ENCODE data around the gene SMTNL2.

Gene SMTNL2

GRCh38 chr17:4573115-4573514 lies 11.2 kb upstream of the SMTNL2 start:
- H3K27ac ChIP-seq (ENCODE audit: low read length, poor library complexity, severe bottlenecking): no peak overlapping the region
- 92% methylated on average over 3 of the region's 4 CpGs for WGBS

GRCh38 chr17:4573669-4574068 lies 10.7 kb upstream of the SMTNL2 start:
- WGBS: 69% methylated on average over 6 of the region's 7 CpGs
- Histone ChIP-seq H3K79me1 (replicated peaks; ENCODE audit: low read length, poor library complexity, severe bottlenecking) (no peaks in the 10 kb centered on the region), H3K23ac (ENCODE audit: low read length in 2 of 2) (no peak overlapping the region), H3K9me3 (ENCODE audit: control insufficient read depth, low read length) (no peaks in the 10 kb centered on the region), H4K8ac (ENCODE audit: low read length) (no peak overlapping the region), H4K91ac (ENCODE audit: low read length) (no peak overlapping the region), H3K4me2 (ENCODE audit: low read length, poor library complexity, severe bottlenecking) (no peak overlapping the region), H3K36me3 (ENCODE audit: control insufficient read depth in 1 of 2, insufficient read depth in 2 of 2, low read depth in 1 of 2, low read length in 2 of 2) (no peaks in the 10 kb centered on the region), H3K4ac (ENCODE audit: low read depth in 1 of 2, low read length in 2 of 2) (no peak overlapping the region), H2AFZ (ENCODE audit: low read depth, low read length) (no peak overlapping the region), H3K18ac (ENCODE audit: low read depth in 1 of 2, low read length in 2 of 2) (no peak overlapping the region), H3K4me1 (ENCODE audit: control insufficient read depth, insufficient read depth, low read depth, low read length) (peaks cover 10% of the 10 kb centered on the region), H3K14ac (ENCODE audit: low read length in 2 of 2) (peak overlapping the region in 1 of 2 experiments; percentile 89), H3K27me3 (ENCODE audit: control insufficient read depth in 1 of 2, insufficient read depth in 1 of 2, low read length in 2 of 2) (peaks cover 42 to 47% of the 10 kb centered on the region in 2 experiments), H3K27ac (ENCODE audit: low read length, poor library complexity, severe bottlenecking) (no peak overlapping the region), H3K9ac (ENCODE audit: low read length) (no peak overlapping the region), H2BK15ac (ENCODE audit: low read depth, poor library complexity, severe bottlenecking) (no peak overlapping the region), H2AK5ac (ENCODE audit: low read length, severe bottlenecking) (no peak overlapping the region), H2BK5ac (ENCODE audit: low read depth, low read length, poor library complexity, severe bottlenecking) (no peak overlapping the region), H2BK12ac (ENCODE audit: low read length in 2 of 2) (no peak overlapping the region), H3K4me3 (ENCODE audit: insufficient read depth in 1 of 2, low read depth in 1 of 2, low read length in 2 of 2) (no peak overlapping the region), H2BK120ac (ENCODE audit: low read depth, low read length) (no peak overlapping the region)
- DNase-seq: peak; percentile 39

More at GRCh38 chr17:4573115-4573514, 11.2 kb upstream of the SMTNL2 start:
- Histone ChIP-seq H3K4me3 (ENCODE audit: insufficient read depth in 1 of 2, low read depth in 1 of 2, low read length in 2 of 2) (no peak overlapping the region), H3K27me3 (ENCODE audit: control insufficient read depth in 1 of 2, insufficient read depth in 1 of 2, low read length in 2 of 2) (peaks cover 42 to 47% of the 10 kb centered on the region in 2 experiments), H2BK120ac (ENCODE audit: low read depth, low read length) (no peak overlapping the region), H3K36me3 (ENCODE audit: control insufficient read depth in 1 of 2, insufficient read depth in 2 of 2, low read depth in 1 of 2, low read length in 2 of 2) (no peaks in the 10 kb centered on the region), H4K8ac (ENCODE audit: low read length) (no peak overlapping the region), H3K23ac (ENCODE audit: low read length in 2 of 2) (no peak overlapping the region), H2BK15ac (ENCODE audit: low read depth, poor library complexity, severe bottlenecking) (no peak overlapping the region), H3K9me3 (ENCODE audit: control insufficient read depth, low read length) (no peaks in the 10 kb centered on the region), H2BK12ac (ENCODE audit: low read length in 2 of 2) (no peak overlapping the region), H3K14ac (ENCODE audit: low read length in 2 of 2) (no peak overlapping the region), H2AK5ac (ENCODE audit: low read length, severe bottlenecking) (no peak overlapping the region), H3K4me1 (ENCODE audit: control insufficient read depth, insufficient read depth, low read depth, low read length) (peaks cover 10% of the 10 kb centered on the region), H3K18ac (ENCODE audit: low read depth in 1 of 2, low read length in 2 of 2) (no peak overlapping the region), H3K9ac (ENCODE audit: low read length) (no peak overlapping the region), H3K4ac (ENCODE audit: low read depth in 1 of 2, low read length in 2 of 2) (no peak overlapping the region), H4K91ac (ENCODE audit: low read length) (no peak overlapping the region), H3K4me2 (ENCODE audit: low read length, poor library complexity, severe bottlenecking) (no peak overlapping the region), H3K79me1 (replicated peaks; ENCODE audit: low read length, poor library complexity, severe bottlenecking) (no peaks in the 10 kb centered on the region), H2AFZ (ENCODE audit: low read depth, low read length) (no peak overlapping the region), H2BK5ac (ENCODE audit: low read depth, low read length, poor library complexity, severe bottlenecking) (no peak overlapping the region)
- no peak for DNase-seq

- no peak for DNase-seq
- no peak overlapping the region for H2BK12ac ChIP-seq (ENCODE audit: low read length in 2 of 2)
- H2AK5ac ChIP-seq (ENCODE audit: low read length, severe bottlenecking): no peak overlapping the region
- H4K91ac ChIP-seq (ENCODE audit: low read length): no peak overlapping the region
- no peaks in the 10 kb centered on the region for H3K79me1 ChIP-seq (replicated peaks; ENCODE audit: low read length, poor library complexity, severe bottlenecking)
- no peaks in the 10 kb centered on the region for H3K9me3 ChIP-seq (ENCODE audit: control insufficient read depth, low read length)
- H3K4me1 ChIP-seq (ENCODE audit: control insufficient read depth, insufficient read depth, low read depth, low read length): peaks cover 10% of the 10 kb centered on the region
- peaks cover 42 to 48% of the 10 kb centered on the region in 2 experiments for H3K27me3 ChIP-seq (ENCODE audit: control insufficient read depth in 1 of 2, insufficient read depth in 1 of 2, low read length in 2 of 2)
- no peak overlapping the region for H3K27ac ChIP-seq (ENCODE audit: low read length, poor library complexity, severe bottlenecking)
- H2AFZ ChIP-seq (ENCODE audit: low read depth, low read length): no peak overlapping the region
- no peak overlapping the region for H2BK15ac ChIP-seq (ENCODE audit: low read depth, poor library complexity, severe bottlenecking)
- H3K23ac ChIP-seq (ENCODE audit: low read length in 2 of 2): no peak overlapping the region
- no peak overlapping the region for H3K4me3 ChIP-seq (ENCODE audit: insufficient read depth in 1 of 2, low read depth in 1 of 2, low read length in 2 of 2)
- no peak overlapping the region for H3K4me2 ChIP-seq (ENCODE audit: low read length, poor library complexity, severe bottlenecking)
- WGBS: 91% methylated on average over 8 of the region's 9 CpGs
- no peak overlapping the region for H3K18ac ChIP-seq (ENCODE audit: low read depth in 1 of 2, low read length in 2 of 2)
- no peak overlapping the region for H3K9ac ChIP-seq (ENCODE audit: low read length)
- no peaks in the 10 kb centered on the region for H3K36me3 ChIP-seq (ENCODE audit: control insufficient read depth in 1 of 2, insufficient read depth in 2 of 2, low read depth in 1 of 2, low read length in 2 of 2)
- H4K8ac ChIP-seq (ENCODE audit: low read length): no peak overlapping the region
- H2BK120ac ChIP-seq (ENCODE audit: low read depth, low read length): no peak overlapping the region
- H3K4ac ChIP-seq (ENCODE audit: low read depth in 1 of 2, low read length in 2 of 2): no peak overlapping the region
- no peak overlapping the region for H2BK5ac ChIP-seq (ENCODE audit: low read depth, low read length, poor library complexity, severe bottlenecking)
- no peak overlapping the region for H3K14ac ChIP-seq (ENCODE audit: low read length in 2 of 2)
These were observed 9.8 kb upstream of the SMTNL2 start for GRCh38 chr17:4574448-4575045.

- WGBS: 65% methylated on average over 6 of the region's 6 CpGs
- Histone ChIP-seq H3K4me1 (ENCODE audit: control insufficient read depth, insufficient read depth, low read depth, low read length) (peaks cover 10% of the 10 kb centered on the region), H2BK120ac (ENCODE audit: low read depth, low read length) (no peak overlapping the region), H3K18ac (ENCODE audit: low read depth in 1 of 2, low read length in 2 of 2) (no peak overlapping the region), H3K79me1 (replicated peaks; ENCODE audit: low read length, poor library complexity, severe bottlenecking) (no peaks in the 10 kb centered on the region), H2AK5ac (ENCODE audit: low read length, severe bottlenecking) (no peak overlapping the region), H3K9me3 (ENCODE audit: control insufficient read depth, low read length) (no peaks in the 10 kb centered on the region), H4K91ac (ENCODE audit: low read length) (no peak overlapping the region), H4K8ac (ENCODE audit: low read length) (no peak overlapping the region), H2BK15ac (ENCODE audit: low read depth, poor library complexity, severe bottlenecking) (no peak overlapping the region), H2AFZ (ENCODE audit: low read depth, low read length) (no peak overlapping the region), H3K23ac (ENCODE audit: low read length in 2 of 2) (no peak overlapping the region), H3K4me3 (ENCODE audit: insufficient read depth in 1 of 2, low read depth in 1 of 2, low read length in 2 of 2) (no peak overlapping the region), H3K27me3 (ENCODE audit: control insufficient read depth in 1 of 2, insufficient read depth in 1 of 2, low read length in 2 of 2) (peaks cover 50 to 58% of the 10 kb centered on the region in 2 experiments), H3K9ac (ENCODE audit: low read length) (no peak overlapping the region), H3K4ac (ENCODE audit: low read depth in 1 of 2, low read length in 2 of 2) (no peak overlapping the region), H3K4me2 (ENCODE audit: low read length, poor library complexity, severe bottlenecking) (no peak overlapping the region), H2BK5ac (ENCODE audit: low read depth, low read length, poor library complexity, severe bottlenecking) (no peak overlapping the region), H3K27ac (ENCODE audit: low read length, poor library complexity, severe bottlenecking) (no peak overlapping the region), H2BK12ac (ENCODE audit: low read length in 2 of 2) (peak overlapping the region in 1 of 2 experiments; percentile 23), H3K14ac (ENCODE audit: low read length in 2 of 2) (no peak overlapping the region), H3K36me3 (ENCODE audit: control insufficient read depth in 1 of 2, insufficient read depth in 2 of 2, low read depth in 1 of 2, low read length in 2 of 2) (no peaks in the 10 kb centered on the region)
- DNase-seq: no peak
These were observed 8.2 kb upstream of the SMTNL2 start for GRCh38 chr17:4576161-4576558.
